Pons (tissue), 1 donor: ENCODE data around the gene CLSTN1.
"Not testable (repeated sequence)": the region's sequence is repeated elsewhere in the genome, so short reads cannot be mapped to it uniquely, and the experiment has no call there.

Source experiments
- DNase-seq: peaks from one replicate; pipeline ENCODE4 v3.0.0-alpha.2; 2016; ENCODE audit warnings: low spot score

CLSTN1 gene

DNA sequence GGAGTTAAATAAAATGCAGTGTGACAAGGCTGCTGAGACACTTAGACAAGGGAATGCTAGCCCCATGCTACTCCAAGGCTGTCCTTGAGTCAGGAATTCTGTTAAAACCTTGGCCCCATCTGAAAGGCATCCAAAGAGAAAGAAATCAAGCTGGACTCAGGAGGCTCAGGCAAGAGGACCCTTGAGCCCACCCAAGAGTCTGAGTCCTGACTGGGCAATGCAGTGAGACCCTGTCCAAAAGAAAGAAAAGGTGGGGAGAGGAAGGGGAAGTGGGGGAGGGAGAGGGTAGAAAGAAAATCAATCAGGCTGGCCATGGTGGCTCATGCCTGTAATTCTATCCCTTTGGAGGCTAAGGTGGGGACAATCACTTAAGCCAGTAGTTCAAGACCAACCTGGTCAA, 26.7 kb downstream of the CLSTN1 start:
- DNase-seq = no peak

DNA sequence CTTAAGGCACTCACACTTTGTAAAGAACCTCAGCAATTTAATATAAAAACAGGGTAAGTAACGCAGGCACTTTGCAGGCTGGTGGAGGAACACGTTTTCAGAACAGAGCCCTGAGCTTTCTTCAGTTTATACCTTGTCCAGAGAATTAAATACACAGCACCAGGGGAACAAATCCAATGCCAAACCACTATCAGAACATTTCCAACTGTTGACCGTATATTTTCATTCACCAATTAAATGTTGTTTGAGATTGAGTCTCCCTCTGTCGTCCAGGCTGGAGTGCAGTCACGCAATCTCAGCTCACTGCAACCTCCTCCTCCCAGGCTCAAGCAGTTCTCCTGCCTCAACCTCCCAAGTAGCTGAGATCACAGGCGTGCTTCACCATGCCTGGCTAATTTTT, 29.7 kb downstream of the CLSTN1 start:
- DNase-seq = peak; percentile 24

DNA sequence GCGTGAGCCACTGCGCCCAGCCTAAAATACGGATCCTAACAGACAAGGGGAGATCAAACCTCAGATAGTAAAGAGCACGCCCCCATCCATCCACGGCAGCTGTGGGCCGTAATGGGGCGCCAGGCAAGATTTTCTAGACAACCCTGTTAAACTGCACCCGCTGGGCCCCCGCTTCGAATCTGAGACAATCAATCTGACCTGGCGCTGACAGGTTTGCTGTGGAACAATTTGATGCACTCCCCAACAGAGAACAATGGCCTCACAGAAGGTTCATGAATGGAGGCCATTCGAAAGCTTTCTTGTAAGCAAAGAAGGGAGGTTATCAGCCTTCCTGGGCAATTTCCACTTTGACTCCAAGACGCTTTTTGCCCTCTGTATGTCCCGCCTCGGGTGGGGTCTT, 30.5 kb downstream of the CLSTN1 start:
- DNase-seq = peak; percentile 85

DNA sequence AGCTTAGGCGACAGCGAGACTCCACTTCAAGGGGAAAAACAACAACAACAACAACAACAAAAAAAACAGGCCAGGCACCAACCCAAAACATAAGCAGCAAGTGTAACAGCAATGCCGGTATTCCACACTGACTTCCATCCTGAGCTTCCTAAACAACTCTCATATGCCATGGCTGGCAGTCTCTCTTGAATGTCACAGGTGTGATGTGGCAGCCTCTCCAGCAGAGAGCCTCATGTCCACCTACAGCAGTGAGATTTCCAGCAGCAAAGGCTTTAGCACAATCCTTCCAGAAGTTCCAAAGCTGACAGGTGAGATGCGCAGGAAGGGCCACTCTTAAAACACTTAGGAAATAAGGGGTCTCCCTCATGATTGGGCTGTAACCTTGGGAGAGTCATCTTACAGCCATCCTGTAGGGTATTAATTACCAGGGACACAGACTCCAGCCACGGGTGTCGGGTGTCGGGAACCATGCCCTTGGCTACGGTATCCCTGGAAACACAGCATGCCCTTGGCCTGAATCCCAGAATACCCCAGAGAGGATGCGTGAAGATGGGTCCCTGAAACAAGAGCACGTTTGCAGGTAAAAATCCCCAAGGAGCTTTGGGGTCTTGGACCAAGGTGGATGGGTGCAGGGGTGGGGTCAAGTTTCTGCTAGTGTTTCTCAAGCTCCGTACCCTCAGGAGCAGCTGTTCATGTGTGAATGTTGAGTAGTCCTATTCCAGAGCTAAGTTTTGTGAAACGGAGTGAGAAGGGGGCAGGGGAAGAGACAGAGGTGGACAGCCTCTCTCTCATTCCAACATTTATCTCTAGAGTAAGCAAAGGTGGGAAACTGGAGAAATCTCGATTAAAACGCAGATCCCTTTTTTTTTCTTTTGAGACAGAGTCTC, 31.4 kb downstream of the CLSTN1 start:
- peak; percentile 32 for DNase-seq

DNA sequence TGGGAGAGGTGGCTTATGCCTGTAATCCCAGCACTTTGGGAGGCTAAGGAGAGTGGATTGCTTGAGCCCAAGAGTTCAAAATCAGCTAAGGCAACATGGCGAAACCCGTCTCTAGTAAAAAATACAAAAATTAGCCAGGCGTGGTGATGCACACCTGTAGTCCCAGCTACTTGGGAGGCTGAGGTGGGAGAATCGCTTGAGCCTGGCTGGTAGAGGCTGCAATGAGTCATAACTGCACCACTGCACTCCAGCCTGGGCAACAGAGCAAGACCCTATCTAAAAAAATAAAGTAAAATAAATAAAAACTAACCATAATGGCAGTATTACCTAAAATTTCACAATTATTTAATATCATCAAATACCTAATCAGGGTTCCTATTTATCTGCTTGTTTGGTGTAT, 34.1 kb downstream of the CLSTN1 start:
- DNase-seq = not testable (repeated sequence)

DNA sequence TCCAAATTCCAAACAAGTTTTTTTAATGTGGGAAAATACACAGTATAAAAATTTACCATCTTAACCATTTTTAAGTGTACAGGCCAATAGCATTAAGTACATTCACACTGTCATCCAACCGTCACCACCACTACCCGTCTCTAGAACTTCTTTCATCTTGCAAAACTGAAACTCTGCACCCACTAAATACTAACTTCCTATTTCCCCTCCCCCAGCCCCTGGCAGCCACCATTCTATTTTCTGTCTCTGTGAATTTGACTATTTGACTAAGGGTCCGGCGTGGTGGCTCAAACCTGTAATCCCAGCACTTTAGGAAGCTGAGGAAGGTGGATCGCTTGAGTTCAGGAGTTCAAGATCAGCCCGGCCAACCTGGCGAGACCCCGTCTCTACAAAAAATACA, 36.1 kb downstream of the CLSTN1 start:
- DNase-seq = no peak

DNA sequence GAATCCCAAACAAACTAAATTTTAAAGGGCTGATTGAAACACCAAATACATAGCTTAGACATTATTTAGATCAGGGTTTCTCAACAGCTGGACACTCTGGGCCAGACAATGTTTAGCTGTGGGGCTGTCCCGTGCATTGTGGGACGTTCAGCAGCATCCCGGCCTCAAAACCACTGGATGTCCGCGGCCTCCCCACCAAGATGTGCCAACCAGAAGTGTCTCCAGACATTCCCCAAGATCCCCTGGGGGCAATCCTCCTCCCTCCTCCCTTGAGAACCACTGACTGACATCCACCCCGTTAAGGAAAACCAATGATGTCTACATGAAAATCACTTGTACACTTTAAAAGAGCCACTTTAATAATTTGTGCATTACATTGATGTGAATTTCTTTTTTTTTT, 38.4 kb downstream of the CLSTN1 start:
- no peak for DNase-seq

DNA sequence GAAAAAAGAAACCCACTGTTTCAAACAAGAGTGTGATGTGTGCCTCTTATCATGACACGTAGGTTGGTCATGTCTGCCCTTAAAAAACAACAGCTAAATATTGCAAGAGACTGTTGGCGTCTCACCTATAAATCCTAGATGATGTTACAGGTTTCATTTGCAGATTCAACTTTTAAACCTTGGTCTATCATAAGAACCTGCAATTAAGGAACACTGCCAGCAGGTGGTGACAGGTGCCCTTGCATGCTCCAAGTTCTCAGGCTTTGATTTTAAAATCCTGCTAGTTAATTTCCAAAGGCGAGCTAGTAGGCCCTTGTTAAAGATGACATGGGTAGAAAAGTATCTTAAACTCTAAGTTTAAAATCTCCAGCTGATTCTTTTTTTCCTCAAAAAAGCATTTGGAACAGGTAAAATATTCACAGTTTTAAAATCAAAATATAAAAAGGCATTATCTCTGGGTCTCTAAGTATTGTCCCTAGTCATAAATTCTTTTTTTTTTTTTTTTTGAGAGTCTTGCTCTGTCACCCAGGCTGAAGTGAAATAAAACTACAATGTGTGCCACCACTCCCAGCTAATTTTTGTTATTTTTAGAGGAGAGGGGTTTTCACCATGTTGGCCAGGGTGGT, 39.1 kb downstream of the CLSTN1 start:
- peak; percentile 38 for DNase-seq

DNA sequence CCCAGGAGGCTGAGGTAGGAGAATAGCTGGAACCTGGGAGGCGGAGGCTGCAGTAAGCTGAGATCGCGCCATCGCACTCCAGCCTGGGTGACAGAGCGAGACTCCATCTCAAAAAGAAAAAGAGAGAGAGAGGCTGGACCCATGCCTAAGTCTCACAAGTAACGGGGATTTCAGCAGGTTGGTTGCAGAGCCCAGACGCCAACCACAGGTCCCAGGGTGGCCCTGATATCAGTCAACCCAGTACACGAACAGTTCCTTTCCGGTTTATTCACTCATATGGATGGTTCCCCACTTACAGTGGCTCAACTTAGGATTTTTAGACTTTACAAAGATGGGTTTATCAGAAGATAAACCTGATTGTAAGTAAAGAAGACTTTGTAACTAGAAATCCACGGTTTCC, 40.9 kb downstream of the CLSTN1 start:
- no peak for DNase-seq

DNA sequence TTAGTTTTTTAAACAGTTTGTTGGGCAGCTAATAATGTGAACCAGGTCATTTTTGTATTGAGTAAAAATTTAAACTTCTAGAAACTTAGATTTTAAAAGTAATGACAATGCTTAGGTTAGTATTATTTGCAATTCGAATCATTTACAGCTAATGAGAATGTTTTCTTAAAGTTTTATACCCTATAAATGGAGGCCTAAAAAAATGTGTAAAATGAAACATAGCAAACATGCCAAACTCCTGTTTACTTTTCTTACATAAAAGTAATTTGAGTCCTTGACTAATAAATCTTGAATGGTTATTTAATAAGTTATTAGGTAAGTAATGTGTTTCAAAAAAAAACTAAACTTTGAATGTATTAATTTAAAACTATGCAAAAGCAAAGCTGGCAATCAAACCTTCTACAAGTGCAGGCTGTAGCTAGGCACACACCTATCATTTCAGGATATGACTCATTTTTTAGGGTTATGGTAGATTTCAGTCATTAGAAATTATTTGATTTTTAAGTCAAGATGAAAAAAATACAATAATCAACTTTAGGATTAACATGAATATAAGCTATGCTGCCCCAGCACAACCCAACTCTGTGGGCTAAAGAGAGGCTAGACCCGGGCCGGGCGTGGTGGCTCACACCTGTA, 41.5 kb downstream of the CLSTN1 start:
- DNase-seq = no peak

DNA sequence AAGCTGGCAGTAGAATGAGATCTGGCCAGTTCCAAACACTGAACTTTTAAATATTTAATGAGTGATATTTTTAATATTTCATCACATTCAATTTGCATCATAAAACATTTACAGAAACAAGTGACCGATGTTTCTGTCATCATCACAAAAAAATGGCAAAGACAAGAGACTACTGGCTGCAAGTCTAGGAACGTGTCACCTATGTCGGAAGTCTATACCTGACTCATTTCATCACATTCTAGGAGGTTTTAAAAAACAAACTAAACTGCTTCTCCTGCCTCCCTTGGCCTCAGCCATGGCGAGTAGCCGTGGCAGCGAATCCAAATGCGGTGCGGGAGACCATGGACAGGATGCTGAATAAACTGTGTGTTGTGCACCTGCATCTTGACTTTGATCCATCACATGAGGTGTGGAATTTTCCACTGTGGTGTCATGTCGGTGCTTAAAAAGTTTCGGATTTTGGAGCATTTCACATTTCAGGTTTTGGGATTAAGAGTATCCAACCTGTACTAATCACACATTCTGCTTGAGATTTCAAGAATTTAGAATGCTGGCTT, 43.1 kb downstream of the CLSTN1 start:
- no peak for DNase-seq

DNA sequence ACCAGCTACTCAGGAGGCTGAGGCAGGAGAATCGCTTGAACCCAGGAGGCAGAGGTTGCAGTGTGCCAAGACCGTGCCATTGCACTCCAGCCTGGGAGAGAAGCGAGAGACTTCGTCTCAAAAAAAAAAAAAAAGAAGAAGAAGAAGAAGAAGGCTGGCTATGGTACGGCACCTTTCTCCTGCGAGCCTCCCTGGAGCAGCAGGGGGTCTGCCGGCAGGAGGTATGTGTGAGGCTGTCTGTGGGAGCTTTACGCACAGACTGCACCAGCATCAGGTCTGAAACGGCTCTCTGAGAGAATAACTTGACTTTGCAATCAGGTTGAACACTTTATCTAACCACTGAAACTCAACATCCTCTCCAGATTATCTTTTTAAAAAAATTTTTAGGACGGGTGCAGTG, 44.9 kb downstream of the CLSTN1 start:
- DNase-seq = no peak

DNA sequence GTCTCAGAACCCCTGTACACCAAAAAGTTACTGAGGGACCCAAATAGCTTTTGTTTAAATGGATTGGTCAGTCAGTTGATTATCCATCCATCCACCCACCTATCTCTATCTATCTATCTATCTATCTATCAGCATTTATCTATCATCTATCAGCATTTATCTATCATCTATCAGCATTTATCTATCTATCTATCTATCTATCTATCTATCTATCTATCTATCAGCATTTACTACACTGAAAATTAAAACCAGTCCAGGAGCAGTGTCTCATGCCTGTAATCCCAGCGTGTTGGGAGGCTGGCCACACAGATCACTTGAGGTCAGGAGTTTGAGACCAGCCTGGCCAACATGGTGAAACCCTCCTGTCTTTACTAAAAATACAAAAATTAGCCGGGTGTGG, 47.1 kb downstream of the CLSTN1 start:
- no peak for DNase-seq

DNA sequence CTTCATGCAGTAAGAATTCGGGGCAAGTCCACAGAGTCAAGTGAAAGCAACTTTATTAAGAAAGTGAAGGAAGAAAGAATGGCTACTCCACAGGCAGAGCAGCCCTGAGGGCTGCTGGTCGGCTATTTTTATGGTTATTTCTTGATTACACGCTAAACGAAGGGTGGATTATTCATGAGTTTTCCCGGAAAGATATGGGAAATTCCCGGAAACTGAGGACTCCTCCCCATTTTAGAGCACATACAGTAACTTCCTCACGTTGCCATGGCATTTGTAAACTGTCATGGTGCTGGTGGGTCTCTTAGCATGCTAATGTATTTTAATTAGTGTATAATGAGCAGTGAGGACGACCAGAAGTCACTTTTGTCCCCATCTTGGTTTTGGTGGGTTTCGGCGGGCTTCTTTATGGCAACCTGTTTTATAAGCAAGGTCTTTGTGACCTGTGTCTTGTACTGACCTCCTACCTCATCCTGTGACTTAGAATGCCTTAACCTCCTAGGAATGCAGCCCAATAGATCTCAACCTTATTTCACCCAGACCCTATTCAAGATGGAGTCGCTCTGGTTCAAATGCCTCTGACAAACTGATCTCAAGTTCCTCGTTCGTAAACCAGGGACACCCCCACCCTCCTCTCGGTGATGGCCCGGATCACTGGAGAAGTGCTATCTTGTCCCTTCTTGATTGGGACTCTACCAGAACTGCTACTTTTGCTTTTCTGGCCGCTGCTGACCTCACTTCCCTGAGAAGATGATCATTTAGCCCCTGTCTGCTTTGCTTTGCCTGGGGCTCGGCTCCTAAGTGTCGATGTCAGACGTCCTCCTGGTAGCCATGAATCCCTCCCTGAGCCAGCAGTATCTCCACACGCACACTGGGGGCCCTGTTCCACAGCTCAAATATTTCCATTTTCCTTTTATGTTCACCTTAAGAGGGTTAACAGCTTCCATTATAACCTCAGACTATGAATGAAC, 48.8 kb downstream of the CLSTN1 start:
- no peak for DNase-seq

DNA sequence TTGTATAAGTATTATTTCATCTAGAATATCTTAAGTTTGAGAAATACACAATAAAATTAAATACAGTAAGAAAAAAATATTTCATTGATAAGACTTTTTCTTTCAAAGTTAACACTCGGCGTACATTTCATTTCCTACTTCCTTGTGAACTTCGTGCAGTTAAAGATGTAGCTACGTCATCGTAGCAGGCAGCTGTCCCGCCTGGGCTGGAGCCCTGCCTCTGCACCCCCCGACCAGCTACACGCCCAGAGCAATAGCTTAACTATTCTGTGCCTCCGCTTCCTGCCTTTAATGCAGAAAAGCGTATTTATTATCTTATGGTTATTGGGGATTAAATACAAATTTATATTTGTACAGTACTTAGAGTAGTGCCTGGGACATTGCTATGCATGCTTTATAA, 53.5 kb downstream of the CLSTN1 start:
- DNase-seq = no peak

DNA sequence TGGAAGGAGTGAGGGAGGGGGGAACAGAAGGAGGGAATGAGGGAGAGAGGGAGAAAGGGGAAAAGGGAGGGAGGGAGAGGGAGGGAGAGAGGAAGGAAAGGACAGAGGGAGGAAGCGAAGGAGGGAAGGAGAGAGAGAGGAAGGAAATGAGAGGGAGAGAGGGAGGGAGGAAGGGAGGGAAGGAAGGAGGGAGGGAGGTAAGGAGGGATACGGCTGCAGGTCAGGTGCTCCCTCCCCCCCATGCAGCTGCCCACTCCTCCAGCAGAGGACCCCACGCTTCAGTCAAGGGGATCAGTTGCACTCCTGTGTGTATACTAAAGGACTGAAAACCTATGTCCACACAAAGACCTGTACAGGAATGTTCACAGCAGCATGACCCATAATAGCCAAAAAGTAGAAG, 54.8 kb downstream of the CLSTN1 start:
- DNase-seq = no peak

DNA sequence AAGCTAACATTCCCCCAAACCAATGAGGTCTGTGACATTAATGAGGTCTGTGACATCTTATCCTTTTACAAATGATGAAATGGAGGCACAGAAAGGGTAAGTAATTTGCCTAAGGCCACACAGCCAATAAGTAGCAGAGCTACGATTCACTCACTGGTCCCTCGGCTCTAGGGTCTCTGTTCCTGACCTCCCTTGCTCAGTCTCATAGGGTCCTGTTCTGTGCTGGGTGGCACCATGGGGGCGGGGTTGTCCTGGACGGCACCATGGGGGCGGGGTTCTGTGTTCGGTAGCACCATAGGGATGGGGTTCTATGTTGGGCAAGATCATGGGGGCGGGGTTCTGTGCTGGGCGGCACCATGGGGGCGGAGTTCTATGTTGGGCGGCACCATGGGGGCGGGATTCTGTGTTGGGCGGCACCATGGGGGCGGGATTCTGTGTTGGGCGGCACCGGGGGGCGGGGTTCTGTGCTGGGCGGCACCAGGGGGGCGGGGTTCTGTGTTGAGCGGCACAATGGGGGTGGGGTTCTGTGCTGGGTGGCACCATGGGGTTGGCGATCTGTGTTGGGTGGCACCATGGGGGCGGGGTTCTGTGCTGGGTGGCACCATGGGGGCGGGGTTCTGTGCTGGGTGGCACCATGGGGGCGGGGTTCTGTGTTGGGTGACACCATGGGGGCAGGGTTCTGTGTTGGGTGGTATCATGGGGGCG, 55.6 kb downstream of the CLSTN1 start:
- DNase-seq = no peak

DNA sequence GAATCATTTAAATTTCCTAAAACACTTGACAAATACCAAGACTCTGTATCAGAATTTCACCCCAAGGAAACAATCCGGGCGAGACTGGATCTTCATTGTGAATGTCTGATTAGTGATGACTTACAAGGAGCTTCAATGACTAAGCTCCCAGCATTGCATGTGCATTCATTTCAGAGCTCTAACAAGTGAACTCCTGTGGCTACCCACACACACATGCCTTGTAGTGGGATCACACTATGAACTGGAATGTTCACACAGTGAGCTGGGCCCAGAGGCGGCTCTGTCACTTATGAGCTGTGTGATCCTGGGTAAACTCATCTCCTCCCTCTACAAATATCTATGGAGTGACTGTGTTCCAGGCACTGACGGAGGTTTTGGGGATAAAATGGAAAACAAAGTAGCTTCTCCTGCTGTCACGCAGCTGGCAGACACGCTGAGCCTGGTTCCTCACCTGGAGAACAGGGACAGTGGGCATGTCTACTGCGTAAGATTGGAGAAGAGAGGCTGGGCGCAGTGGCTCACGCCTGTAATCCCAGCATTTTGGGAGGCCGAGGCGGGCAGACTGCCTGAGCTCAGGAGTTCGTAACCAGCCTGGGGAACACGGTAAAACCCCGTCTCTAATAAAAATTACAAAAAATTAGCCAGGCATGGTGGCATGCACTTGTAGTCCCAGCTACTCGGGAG, 56.9 kb downstream of the CLSTN1 start:
- peak; percentile 38 for DNase-seq

DNA sequence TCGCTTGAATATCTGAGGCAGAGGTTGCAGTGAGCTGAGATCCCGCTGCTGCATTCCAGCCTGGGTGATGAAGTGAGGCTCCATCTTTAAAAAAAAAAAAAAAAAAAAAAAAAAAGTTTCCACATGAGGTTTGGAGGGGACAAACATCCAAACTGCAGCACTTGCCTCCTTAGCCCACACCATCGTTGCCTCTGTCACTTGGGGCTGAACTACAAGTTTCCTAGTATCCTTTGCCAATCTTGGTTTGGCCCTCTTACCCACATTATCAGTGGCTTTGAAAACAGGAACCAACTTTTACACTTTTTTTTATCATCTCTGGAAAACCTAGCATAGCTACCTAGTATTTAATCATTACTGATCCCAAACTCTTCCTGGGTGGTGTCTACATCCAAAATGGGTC, 59.2 kb downstream of the CLSTN1 start:
- no peak for DNase-seq

DNA sequence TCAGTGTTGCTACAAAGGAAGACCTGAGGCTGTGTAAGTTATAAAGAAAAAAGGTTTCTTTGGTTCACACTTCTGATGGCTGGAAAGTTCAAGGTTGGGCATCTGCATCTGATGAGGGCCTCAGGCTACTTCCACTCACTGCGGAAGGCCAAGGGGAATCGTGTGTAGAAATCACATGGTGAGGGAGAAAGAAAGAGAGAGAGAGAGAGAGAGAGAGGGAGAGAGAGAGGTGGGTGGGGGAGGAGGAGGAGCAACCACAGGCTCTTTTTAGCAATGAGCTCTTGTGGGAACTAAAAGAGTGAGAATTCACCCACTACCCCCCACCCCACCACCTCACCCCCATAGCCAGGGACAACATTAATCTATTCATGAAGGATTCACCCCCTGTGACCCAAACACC, 59.9 kb downstream of the CLSTN1 start:
- DNase-seq = no peak
